Measurements from ENCODE around the gene VIPR1.

GRCh38 chr3:42493798-42494151 is 8.7 kb upstream of the VIPR1 start:
- no peak for TF ChIP-seq CTCF (IDR thresholded peaks at IDR 0.05)
- no peak for TF ChIP-seq POLR2A (IDR thresholded peaks at IDR 0.05)
- TF ChIP-seq EP300 (IDR thresholded peaks at IDR 0.05) = no peak
